Midbrain (tissue), 1 donor: ENCODE results near the gene PREX1.
"Not testable (repeated sequence)": the region's sequence is repeated elsewhere in the genome, so short reads cannot be mapped to it uniquely, and the experiment has no call there.

Experiments
- DNase-seq: peaks from one replicate; lab custom pipeline; 2025; lab: John Stamatoyannopoulos, UW

PREX1 gene

GRCh38 chr20:48812600-48813445 is 15.0 kb downstream of the PREX1 start:
- DNase-seq = peak; percentile 48

GRCh38 chr20:48812114-48812513 is 15.7 kb downstream of the PREX1 start:
- not testable (repeated sequence) for DNase-seq

- no peak for DNase-seq
These were observed 18.1 kb downstream of the PREX1 start for GRCh38 chr20:48809673-48810072.

GRCh38 chr20:48808382-48809034 is 19.3 kb downstream of the PREX1 start:
- no peak for DNase-seq

GRCh38 chr20:48807586-48808381 is 20.0 kb downstream of the PREX1 start:
- DNase-seq = peak; percentile 82

- no peak for DNase-seq
These were observed 20.7 kb downstream of the PREX1 start for GRCh38 chr20:48807051-48807450.

GRCh38 chr20:48805716-48806115 is 22.1 kb downstream of the PREX1 start:
- no peak for DNase-seq

GRCh38 chr20:48805286-48805685 is 22.5 kb downstream of the PREX1 start:
- DNase-seq = no peak

- DNase-seq = no peak
These were observed 23.4 kb downstream of the PREX1 start for GRCh38 chr20:48804300-48804980.

GRCh38 chr20:48803176-48804053 is 24.4 kb downstream of the PREX1 start:
- no peak for DNase-seq

- DNase-seq = no peak
These were observed 25.2 kb downstream of the PREX1 start for GRCh38 chr20:48802647-48803046.

GRCh38 chr20:48802216-48802615 is 25.6 kb downstream of the PREX1 start:
- DNase-seq = no peak

GRCh38 chr20:48801197-48801596 is 26.6 kb downstream of the PREX1 start:
- DNase-seq = no peak

GRCh38 chr20:48800177-48800576 is 27.6 kb downstream of the PREX1 start:
- DNase-seq = no peak

GRCh38 chr20:48799328-48800105 is 28.3 kb downstream of the PREX1 start:
- DNase-seq = no peak

GRCh38 chr20:48797850-48798747 is 29.7 kb downstream of the PREX1 start:
- no peak for DNase-seq

- peak; percentile 86 for DNase-seq
These were observed 30.4 kb downstream of the PREX1 start for GRCh38 chr20:48797275-48797825.

GRCh38 chr20:48795732-48796131 is 32.1 kb downstream of the PREX1 start:
- DNase-seq = no peak
